GM15510 (cell line): ENCODE results near the gene PTPRT.

Source experiments
- POLR2A ChIP-seq: IDR thresholded peaks from 3 replicates; pipeline ENCODE4 v1.6.1; 2011; ENCODE audit warnings: borderline replicate concordance; ENCODE audit not compliant: insufficient read length; ENCODE audit errors: extremely low read depth

The PTPRT gene

GRCh38 chr20:43028470-43028869, 161.2 kb downstream of the PTPRT start:
- no peak for TF ChIP-seq POLR2A

GRCh38 chr20:43023836-43024235, 165.9 kb downstream of the PTPRT start:
- no peak for TF ChIP-seq POLR2A

- no peak for TF ChIP-seq POLR2A
Observed at GRCh38 chr20:43022568-43022967, 167.1 kb downstream of the PTPRT start.

GRCh38 chr20:43022081-43022480, 167.6 kb downstream of the PTPRT start:
- no peak for TF ChIP-seq POLR2A

GRCh38 chr20:43017241-43018030, 172.3 kb downstream of the PTPRT start:
- no peak for TF ChIP-seq POLR2A

- no peak for TF ChIP-seq POLR2A
Observed at GRCh38 chr20:43016257-43016656, 173.4 kb downstream of the PTPRT start.

- TF ChIP-seq POLR2A, result no peak
Observed at GRCh38 chr20:43015566-43015965, 174.1 kb downstream of the PTPRT start.

GRCh38 chr20:43014206-43014605, 175.5 kb downstream of the PTPRT start:
- no peak for TF ChIP-seq POLR2A

GRCh38 chr20:43011491-43011890, 178.2 kb downstream of the PTPRT start:
- no peak for TF ChIP-seq POLR2A

- TF ChIP-seq POLR2A, result no peak
Observed at GRCh38 chr20:43009532-43009931, 180.2 kb downstream of the PTPRT start.

- TF ChIP-seq POLR2A, result no peak
Observed at GRCh38 chr20:43007525-43007924, 182.2 kb downstream of the PTPRT start.

- no peak for TF ChIP-seq POLR2A
Observed at GRCh38 chr20:43006651-43007375, 182.9 kb downstream of the PTPRT start.

GRCh38 chr20:43003318-43003944, 186.3 kb downstream of the PTPRT start:
- TF ChIP-seq POLR2A, result no peak

GRCh38 chr20:42996141-42996540, 193.6 kb downstream of the PTPRT start:
- no peak for TF ChIP-seq POLR2A

- TF ChIP-seq POLR2A, result no peak
Observed at GRCh38 chr20:42988319-42988718, 201.4 kb downstream of the PTPRT start.

GRCh38 chr20:42987376-42988114, 202.2 kb downstream of the PTPRT start:
- no peak for TF ChIP-seq POLR2A
